NCI-H2227 (cell line): ENCODE results near the gene OR6N1.

Source experiments
- DNase-seq: peaks from one replicate; lab custom pipeline; 2025; ENCODE audit not compliant: unreplicated experiment; lab: John Stamatoyannopoulos, UW

Gene OR6N1, protein sequence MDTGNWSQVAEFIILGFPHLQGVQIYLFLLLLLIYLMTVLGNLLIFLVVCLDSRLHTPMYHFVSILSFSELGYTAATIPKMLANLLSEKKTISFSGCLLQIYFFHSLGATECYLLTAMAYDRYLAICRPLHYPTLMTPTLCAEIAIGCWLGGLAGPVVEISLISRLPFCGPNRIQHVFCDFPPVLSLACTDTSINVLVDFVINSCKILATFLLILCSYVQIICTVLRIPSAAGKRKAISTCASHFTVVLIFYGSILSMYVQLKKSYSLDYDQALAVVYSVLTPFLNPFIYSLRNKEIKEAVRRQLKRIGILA

DNA sequence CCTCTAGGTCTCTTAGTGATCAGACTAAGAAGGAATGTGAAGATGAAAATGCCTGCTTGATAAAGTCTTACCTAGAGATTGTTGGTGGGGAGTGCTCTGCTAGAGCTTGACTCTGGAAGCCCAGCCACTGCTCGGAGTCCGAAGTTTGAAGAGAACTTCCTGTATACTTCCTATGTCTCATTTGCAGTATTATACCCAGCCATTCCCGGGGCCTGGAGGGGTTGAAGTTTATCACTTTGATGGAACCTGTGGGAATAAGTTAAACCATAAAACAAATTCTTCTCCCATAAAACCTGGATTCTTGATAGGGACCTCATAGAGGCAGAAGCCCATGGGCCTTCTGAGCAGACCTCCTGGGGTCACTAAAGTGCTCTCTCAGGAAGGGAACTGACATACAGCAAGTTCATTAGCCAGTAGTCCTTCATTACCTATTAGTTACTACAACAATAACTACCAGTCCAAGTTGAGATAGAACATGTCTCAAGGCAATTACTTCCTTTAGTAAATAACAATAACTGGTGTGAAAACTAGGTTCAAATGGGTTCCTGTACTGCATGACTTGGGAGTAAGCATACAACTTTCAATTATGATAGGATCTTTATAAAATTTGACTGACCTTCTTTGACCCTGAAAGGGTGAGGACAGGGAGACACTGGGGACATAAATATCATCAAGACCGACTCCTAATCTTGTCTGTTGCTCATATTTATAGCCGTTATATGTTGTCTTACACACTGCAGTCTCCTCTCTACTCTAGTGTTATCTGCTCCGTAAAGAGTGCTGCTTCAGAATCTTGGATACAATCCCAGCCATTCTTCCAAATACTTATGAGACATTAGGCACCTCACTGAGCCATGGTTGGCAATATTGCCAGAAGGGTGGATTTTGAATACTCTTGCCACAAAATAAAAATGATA is at the start of gene OR6N1:
Gene OR6N1 (minus strand): TSS at position 246 of the 917 bp plus-strand sequence. CDS start 5,513 bp downstream, outside the sequence.
- DNase-seq = no peak

GRCh38 chr1:158821723-158822122 is 49.7 kb upstream of the OR6N1 start:
- no peak for DNase-seq

DNA sequence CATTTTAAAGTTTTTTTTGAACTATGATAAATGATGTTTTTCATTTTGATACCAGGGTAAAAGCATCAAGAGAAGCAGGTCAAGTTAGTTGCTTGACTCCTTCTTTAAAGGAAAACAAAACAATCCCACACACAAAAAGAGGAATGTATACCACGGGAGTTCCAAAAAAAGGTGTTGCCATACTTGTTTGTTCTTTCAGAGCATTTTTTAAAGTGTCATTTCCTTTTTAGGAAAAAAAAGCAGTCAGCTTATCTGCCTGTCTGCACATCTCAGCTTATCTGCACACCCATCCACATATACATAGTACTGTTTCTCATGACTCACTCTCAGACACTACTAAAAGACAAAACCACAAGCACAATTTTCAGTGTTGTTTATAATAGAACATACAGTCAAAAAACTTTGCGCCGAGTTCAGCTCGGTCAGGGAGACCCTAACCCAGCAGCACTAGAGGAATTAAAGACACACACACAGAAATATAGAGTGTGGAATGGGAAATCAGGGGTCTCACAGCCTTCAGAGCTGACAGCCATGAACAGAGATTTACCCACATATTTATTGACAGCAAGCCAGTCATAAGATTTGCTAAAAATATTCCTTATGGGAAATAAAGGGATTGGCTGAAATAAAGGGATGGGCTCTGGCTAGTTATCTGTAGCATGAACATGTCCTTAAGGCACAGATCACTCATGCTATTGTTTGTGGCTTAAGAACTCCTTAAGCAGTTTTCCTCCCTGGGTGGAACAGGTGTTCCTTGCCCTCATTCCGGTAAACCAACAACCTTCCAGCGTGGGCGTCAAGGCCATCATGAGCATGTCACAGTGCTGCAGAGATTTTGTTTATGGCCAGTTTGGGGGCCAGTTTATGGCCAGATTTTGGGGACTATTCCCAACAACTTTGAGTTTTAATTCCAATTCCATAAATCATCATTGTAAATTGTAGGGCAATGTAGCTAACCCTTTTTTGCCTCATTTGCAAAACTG is 47.8 kb upstream of the OR6N1 start:
- DNase-seq = no peak

DNA sequence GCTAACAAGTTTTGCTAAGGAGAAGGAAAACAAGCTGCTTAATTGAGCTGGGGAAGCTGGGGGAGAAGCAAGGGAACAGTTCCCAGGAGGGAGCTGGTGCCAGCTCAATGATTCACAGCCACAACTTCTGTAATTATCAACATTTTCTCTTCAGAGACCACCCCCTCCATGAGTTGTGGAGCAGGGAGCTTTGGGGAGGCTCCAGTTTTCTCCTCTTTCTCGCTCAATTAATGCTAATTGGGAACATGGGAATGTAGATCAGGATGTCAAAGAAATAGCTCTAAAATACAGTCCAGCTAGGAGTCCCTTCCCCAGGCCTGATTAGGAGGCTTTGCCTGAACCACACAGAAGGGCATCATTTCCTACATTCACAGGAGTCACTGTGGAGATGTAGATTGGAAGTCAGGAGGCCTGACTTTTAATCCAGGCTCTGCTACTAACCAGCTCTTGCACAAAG is 47.0 kb upstream of the OR6N1 start:
- no peak for DNase-seq

- no peak for DNase-seq
Observed at GRCh38 chr1:158818560-158818959, 46.6 kb upstream of the OR6N1 start.

DNA sequence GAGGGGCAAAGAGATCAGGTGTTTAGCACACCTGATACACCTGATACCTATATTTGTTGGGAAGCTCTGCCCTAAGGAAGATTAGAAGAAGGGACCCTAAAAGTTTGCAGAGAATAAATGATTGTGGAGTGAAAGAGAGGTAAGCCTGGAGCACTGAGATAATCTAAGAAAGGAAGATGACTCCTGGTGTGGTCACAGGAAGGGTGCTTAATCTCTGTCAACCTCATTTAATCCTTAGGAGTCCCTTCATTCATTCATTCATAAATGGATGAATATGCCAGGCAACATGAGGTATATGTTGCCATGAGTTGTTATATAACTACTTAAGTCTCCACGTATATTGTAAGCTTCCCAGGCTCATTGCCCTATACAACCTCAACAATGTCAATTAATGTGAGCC is 43.0 kb upstream of the OR6N1 start:
- no peak for DNase-seq

DNA sequence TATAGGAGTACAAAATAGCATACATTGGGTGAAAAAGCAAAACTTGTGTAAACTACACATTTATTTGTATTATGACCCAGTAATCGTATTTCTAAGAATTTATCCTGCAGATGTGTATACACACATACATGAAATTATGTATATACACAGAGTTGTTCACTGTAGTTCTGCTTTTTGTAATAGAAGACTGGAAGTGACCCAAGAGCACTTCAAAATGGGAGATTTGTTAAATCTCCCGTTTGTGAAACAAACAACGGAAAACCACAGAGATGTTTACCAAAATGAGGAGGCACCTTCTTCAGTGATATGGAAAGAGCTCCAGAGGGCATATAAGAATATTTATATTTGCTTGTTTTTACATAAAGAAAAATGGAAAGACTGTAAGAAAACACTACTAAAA is 41.2 kb upstream of the OR6N1 start:
- DNase-seq = no peak

DNA sequence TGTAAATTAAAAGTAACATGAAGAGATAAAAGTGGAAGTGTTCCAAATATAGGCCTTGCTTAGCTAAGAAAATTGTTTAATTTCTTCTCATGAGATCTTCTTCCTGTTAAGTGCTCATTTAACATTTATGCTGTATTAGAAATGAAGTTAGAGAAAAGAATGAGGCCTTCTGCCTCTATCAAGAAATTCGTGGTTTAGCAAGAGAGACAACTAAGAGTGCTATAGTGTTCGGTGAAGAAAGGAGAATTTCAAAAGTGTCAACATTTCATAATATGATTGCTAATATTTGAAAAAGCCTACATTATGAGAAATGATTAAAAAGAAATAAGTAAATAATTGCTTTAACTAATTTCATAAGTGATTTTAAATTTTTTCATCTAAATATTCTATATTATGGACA is 40.3 kb upstream of the OR6N1 start:
- no peak for DNase-seq

GRCh38 chr1:158810311-158810710 is 38.3 kb upstream of the OR6N1 start:
- no peak for DNase-seq

- no peak for DNase-seq
Observed at GRCh38 chr1:158809862-158810261, 37.9 kb upstream of the OR6N1 start.

GRCh38 chr1:158809256-158809655 is 37.3 kb upstream of the OR6N1 start:
- DNase-seq = no peak

GRCh38 chr1:158806916-158807536 is 35.0 kb upstream of the OR6N1 start:
- DNase-seq = no peak

GRCh38 chr1:158803678-158804077 is 31.7 kb upstream of the OR6N1 start:
- no peak for DNase-seq

DNA sequence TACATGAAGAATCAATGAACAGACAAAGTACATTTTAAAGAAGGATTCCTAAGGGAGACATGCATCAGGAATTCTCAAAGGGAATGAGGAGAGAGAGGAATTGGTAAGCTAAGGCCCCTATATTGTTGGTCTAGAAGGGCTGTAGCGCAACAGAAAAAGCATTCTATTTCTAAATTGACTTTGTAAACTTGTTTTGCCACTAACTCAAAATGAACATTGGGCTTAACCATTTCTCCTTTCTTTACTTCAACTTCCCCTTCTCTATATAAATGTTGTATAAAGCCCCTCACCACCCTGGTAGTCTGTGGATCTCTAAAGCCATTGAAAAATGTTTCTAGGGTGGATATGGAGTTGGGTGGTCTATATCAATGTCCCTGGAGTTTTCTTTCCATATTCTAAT is 29.4 kb upstream of the OR6N1 start:
- DNase-seq = no peak

- no peak for DNase-seq
Observed at GRCh38 chr1:158800526-158800925, 28.5 kb upstream of the OR6N1 start.

DNA sequence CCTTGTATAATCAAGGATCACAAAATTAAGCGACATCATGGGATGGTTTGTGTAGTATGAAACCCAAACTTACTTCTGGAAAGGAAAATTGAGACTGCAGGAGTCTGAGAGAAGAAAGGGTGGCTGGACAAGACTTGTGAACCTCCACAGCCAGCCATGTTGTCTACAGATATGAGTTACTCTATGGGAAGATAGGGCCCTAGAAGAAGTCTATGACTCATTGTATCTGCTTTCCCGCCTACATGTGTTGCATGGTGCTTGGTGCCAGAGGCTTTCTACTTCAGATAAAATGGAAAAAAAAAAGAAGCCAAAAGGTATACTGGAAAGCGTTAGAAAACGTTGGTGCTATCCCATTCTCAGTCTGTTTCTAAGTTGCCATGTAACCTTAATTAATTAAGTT is 27.7 kb upstream of the OR6N1 start:
- DNase-seq = no peak

DNA sequence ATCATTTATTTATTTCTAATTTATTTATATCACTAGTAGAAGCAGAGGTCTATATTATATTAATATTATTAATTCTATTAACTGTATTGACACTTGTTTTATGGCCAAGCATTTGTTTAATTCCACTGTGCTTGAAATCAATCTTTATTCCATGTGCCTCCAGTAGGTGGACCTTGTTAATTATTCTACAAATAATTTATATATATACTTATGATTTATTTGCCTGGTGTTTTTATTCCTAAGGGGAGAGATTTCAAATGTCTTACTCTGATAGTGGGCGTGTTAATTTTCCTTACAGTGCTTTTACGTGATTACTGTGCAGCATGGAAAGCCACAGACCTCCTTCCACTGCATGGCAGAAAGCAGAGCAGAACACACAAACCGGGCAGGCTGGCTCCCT is 26.5 kb upstream of the OR6N1 start:
- no peak for DNase-seq

- no peak for DNase-seq
Observed at GRCh38 chr1:158794247-158794646, 22.3 kb upstream of the OR6N1 start.

GRCh38 chr1:158793604-158794003 is 21.6 kb upstream of the OR6N1 start:
- DNase-seq = no peak

DNA sequence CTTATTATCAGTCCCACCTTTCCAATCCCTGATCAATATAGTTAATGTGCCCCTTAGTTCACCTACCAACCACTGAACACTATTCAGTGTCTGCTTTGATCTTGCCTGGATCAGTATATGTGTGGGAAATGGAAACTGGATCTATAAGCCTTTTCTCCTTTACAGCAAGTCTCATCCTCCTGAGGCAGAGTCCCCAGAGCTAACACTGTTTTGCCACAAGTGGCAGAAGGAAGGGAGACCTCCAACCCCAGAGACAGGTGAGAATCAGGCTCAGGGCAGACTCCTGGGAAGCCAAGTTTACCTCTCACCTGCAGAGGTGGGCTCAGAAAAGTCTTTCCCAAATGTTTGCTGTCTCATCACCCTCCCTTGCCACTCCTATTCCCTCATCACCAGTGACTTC is 9.1 kb upstream of the OR6N1 start, which contains the start of gene OR6N2:
Gene OR6N2 (minus strand): TSS at position 101 of the 400 bp plus-strand sequence. CDS start 3,569 bp downstream, outside the sequence.
- DNase-seq = no peak
